Diencephalon (tissue), 1 donor: ENCODE data around the gene NSD2. TPM values are rescaled to one million over a fixed set of nuclear protein-coding genes. Genes with fewer than 3 reads are reported as not detected.
A peak's percentile ranks its signal among the peaks of the same experiment; 100 is the strongest.

Source experiments
- small RNA-seq: library from RNA; depleted of rRNA; stranded (forward); fragments of <200 nt; gene quantifications from one replicate; pipeline ENCODE3, GENCODE V24; 2014
- total RNA-seq: library from RNA; depleted of rRNA; stranded (reverse); fragments of >200 nt; gene quantifications from one replicate; pipeline ENCODE4 v1.2.3, GENCODE V29; 2014

Gene NSD2
- total RNA-seq = 118 TPM

DNA sequence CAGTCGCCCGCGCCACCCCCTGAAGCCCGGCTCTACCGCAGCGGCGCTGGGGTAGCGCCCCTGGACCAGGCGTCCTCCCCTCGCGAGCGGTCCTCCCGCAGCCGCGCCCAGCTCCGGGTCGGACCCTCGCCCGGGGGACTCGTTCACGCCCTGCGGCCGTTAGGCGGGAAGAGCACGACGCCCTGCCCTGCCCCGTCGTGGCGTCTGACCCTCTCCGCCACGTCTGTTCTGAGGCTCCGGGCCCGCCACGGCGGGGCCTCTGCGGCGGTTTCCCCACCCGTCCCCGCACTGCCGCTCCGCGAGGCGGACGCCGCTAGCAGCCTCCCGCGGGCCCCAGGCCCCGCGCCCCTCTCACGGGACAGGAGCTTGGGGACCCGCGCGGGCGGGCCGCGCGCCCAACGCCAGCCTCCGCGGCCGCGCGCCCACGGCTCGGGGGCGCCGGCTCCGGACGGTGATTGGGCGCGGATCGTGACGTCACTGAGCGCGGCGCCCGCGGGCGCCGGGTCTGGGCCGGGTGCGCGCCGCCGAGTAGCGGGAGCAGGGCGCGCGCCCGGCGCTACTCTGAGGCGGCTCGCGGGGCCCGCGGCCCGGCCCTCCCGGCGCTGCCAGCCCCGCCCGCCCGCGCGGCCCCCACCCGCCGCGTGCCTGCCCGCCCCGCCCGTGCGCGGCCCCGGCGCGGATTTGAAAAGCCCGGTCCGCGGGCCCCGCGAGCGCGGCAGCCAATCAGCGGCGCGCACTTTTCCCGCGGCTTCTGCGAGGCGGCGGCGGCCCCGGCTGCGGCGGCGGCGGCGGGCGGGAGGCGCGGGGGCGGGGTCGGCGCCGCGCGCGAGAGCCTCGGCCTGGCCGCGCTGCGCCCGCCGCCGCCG is at the start of gene NSD2:
TSS of gene NSD2 (plus strand) at position 816 of the 866 bp plus-strand sequence. CDS start 29,262 bp downstream, outside the sequence.

DNA sequence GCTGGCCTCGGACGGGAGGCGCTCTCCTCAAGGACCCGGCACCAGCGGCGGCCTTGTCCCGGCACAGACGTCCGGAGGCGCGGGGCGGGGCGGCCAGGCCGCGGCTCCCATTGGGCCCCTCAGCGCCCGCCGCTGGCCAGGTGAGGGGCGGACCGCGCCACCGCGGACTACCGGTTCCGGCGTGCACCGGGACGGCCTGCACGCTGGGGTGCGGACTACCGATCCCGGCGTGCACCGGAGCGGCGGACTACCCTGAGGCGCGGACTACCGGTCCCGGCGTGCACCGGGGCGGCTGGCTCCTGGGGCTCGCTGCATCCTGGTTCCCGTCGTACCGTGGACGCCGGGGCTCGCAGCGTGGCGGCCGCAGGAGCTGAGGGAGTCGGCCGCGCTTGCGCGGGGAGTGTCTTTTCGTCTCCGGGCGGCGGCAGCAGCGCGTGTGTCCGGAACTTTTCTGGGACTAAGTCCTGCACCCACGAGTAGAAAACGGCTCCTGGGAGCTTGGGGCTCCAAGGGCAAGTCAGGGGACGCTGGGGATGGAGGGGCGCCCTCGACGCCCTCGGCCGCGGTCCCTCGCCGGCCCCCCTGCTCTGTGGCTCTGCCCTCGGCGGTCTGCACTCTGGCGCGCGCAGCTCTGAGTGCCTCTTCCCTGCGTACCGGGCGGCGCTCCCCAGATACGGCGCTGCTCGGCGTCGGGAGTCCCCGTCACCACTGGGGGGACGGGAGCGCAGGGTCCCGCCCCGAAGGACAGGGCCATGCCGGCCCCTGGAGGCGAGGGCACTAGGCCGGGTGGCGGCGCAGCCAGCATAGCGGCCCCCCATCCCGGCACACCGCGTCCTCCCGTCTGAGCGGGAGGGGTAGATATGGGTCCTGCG is 14.9 kb upstream of the NSD2 start, which contains the start of gene LETM1:
TSS of gene LETM1 (minus strand) at position 86 of the 872 bp plus-strand sequence. CDS start 206 bp downstream, outside the sequence.

DNA sequence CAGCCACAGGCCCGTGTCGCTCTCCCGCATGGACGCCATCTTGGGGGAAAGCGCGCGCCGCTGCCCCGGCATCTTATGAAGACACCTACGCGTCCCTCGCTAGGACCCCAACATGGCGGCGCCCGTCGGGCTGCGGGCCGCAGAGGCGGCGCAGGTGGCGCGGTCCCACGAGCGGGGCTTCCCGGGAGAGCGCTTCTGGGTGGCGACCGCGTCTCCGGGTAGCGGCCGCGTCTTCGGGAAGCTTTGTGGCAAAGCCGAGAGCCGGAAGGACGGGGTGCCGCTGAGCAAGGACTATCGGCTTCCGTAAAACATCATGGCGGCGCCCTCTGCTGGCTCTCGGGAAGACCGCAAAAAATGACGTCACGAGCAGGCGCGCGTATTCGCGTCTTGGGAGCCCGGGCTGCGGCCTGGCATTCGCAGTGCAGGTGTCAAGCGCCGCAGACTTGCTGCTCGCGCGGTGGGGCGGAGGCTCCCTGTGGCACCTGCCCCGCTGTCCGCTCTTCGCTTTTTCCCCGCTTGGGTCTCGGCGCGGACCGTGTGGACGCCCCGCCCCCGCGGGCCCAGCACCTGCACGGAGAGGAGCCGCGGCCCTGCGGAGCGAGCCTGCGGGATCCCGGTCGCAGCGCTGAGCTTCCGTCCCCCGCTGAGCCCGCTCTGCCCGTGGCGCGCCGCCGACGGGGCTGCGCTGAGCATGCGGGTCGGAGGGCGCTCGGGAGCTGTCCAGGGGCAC is 137.9 kb downstream of the NSD2 start, which contains the start of gene NELFA:
TSS of gene NELFA (minus strand) at position 54 of the 730 bp plus-strand sequence. CDS start at position 39, 15 bp downstream.

Small RNA genes lying within 50 kb of the gene (small RNA-seq; reads per million reads assigned to genes)
- gene SCARNA22 = 101 reads per million, percentile 97 among the genes with 10 or more reads in this experiment

Other genes with a start within 250 kb of the NSD2 start
- gene FAM53A, start 187.1 kb upstream of the NSD2 start, total RNA-seq = 1.4 TPM
- gene SLBP, start 159.1 kb upstream of the NSD2 start, total RNA-seq = 39.0 TPM
- 20.1 TPM for gene TMEM129, start 150.1 kb upstream of the NSD2 start, total RNA-seq
- gene TACC3, start 149.9 kb upstream of the NSD2 start, total RNA-seq = 7.6 TPM
- gene FGFR3, start 78.1 kb upstream of the NSD2 start, total RNA-seq = 38.8 TPM
- gene LETM1, start 15.2 kb upstream of the NSD2 start, total RNA-seq = 73.1 TPM
- 22.8 TPM for gene NELFA, start 137.6 kb downstream of the NSD2 start, total RNA-seq
- 25.6 TPM for gene NAT8L, start 187.9 kb downstream of the NSD2 start, total RNA-seq